ENCODE data around the gene BRAT1.

DNA sequence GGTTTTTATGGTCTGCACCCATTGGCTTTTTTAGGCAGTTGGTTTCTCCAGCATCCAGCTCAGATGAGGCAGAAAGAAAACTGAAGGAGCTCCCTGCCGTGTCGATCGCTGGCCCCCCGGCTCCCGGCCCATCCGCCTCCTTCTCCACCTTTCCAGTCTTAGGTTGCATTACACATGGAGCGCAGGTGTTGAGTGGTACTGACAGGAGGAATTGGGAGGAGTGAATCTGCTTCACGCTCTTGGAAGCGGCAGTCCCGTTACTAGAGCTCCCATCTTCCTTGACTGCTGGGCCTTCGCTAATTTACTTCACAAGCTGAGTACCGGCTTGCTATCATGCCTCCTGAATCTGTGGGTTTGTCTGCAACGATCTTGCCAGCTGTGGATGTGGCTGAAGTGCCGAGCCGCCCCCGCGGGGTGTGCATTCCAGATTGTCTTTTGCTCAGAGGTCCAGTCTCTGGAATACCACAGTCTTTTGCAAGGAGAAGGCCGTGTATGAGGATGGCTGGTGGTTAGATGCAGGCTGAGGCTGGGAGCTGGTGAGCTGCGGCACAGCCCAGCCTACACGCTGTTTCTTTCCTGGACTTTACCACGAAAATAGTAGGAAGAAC is 20.5 kb upstream of the BRAT1 start:
- TF ChIP-seq CTCF (IDR thresholded peaks at IDR 0.05) (no peak), POLR2A (IDR thresholded peaks at IDR 0.05) (no peak)
